RWPE1 (cell line): ENCODE results near the gene ZNF331.

Experiments used
- CTCF ChIA-PET: fragments of 350-600 bp; sonication (Branson Sonifier 250); formaldehyde crosslinking; extraction: SDS; loops from one replicate; lab custom pipeline; 2021; lab: Yijun Ruan, JAX
- POLR2A ChIA-PET: fragments of 400-600 bp; formaldehyde crosslinking; extraction: SDS; loops from one replicate; lab custom pipeline; 2020; ENCODE audit warnings: antibody characterized with exemption; ENCODE audit not compliant: low non-redundant PET; lab: Yijun Ruan, JAX
- DNase-seq: peaks from one replicate; pipeline ENCODE4 v3.0.0; 2012; ENCODE audit warnings: low spot score
- H3K27ac ChIP-seq: fragments of 450-650 bp; 2 replicates; pipeline ENCODE4 v1.5.1; 2017
- TF ChIP-seq, protein P1 (sequence below): fragments of 450-650 bp; conservative IDR thresholded peaks from 2 replicates; pipeline ENCODE4 v1.5.1; 2017; ENCODE audit warnings: low read depth, mild to moderate bottlenecking

ZNF331 gene

GRCh38 chr19:53537121-53537520 is 824 bp upstream of the ZNF331 start:
- ChIA-PET POLR2A (interaction anchor here (0.6 kb wide), 1 partner anchor 1495 kb away, joined by 3 read pairs; no protein-coding TSS in a partner anchor), CTCF (interaction anchor here (0.6 to 1.0 kb wide), 2 partner anchors 76 to 342 kb away, joined by 3 read pairs; no protein-coding TSS in a partner anchor)
- peak overlapping the region; percentile 66 for H3K27ac ChIP-seq
- DNase-seq, result no peak
- TF ChIP-seq, protein P1, sequence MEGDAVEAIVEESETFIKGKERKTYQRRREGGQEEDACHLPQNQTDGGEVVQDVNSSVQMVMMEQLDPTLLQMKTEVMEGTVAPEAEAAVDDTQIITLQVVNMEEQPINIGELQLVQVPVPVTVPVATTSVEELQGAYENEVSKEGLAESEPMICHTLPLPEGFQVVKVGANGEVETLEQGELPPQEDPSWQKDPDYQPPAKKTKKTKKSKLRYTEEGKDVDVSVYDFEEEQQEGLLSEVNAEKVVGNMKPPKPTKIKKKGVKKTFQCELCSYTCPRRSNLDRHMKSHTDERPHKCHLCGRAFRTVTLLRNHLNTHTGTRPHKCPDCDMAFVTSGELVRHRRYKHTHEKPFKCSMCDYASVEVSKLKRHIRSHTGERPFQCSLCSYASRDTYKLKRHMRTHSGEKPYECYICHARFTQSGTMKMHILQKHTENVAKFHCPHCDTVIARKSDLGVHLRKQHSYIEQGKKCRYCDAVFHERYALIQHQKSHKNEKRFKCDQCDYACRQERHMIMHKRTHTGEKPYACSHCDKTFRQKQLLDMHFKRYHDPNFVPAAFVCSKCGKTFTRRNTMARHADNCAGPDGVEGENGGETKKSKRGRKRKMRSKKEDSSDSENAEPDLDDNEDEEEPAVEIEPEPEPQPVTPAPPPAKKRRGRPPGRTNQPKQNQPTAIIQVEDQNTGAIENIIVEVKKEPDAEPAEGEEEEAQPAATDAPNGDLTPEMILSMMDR, result no peak

DNA sequence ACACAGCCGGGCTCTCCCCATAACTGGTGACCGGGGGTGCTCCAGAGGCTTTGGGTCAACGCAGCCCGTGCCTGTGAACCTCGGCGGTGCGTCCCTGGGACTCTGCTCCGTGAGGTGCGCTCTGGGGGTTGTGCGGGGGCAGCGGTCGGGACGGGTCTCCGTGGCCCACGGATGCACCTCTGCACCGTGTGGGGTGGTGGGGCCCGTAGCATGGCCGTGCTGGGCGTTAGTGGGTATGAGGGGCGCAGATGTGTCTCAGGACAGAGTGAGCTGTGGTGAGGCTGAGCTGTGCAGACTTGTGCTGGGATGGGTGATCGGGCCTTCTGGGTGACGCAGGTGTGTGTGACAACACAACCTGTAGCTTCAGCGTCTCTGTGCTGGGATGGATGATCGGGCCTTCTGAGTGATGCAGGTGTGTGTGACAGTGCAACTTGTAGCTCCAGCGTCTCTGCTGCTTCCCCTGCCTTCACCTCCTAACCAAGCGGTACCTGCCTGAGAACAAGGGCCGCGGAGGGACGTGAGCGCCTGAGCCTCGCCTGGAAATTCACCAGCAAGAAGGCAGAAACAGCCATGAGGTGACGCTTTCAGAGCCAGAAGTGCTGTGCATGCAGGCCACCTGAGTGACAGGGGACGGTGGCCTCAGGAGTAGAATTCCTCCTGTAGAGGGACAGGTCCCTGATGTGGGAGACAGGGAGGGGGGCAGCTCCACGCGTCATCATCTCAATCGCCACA is 599 bp downstream of the ZNF331 start:
- DNase-seq, result no peak
- H3K27ac ChIP-seq, result peak overlapping the region; percentile 66
- POLR2A ChIA-PET, result no interaction called here
- CTCF ChIA-PET, result no interaction called here
- TF ChIP-seq, protein P1, result no peak

DNA sequence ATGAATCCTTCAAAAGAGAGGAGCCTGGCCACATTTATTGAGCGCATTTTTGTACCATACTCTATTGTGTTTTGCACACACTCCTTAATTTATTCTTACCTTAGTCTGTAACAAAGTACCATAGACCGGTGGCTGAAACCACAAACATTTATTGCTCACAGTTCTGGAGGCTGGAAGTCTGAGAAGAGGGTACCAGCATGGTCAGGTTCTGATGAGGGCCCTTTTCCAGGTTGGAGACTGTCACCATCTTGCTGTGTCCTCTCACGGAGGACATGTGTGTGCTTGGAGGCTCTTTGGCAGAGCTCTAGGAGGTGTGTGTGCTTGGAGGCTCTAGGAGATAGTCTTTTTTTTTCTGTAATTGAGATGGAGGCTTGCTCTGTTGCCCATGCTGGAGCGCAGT is 2.1 kb downstream of the ZNF331 start:
- POLR2A ChIA-PET, result no interaction called here
- no peak overlapping the region for H3K27ac ChIP-seq
- CTCF ChIA-PET, result no interaction called here
- no peak for DNase-seq
- TF ChIP-seq, protein P1, result no peak

GRCh38 chr19:53541971-53542370 is 4.0 kb downstream of the ZNF331 start:
- TF ChIP-seq, protein P1, result no peak
- ChIA-PET CTCF (no interaction called here), POLR2A (no interaction called here)
- H3K27ac ChIP-seq, result no peak overlapping the region
- DNase-seq, result peak; percentile 15

GRCh38 chr19:53545271-53546065 is 7.5 kb downstream of the ZNF331 start:
- H3K27ac ChIP-seq, result peak overlapping the region; percentile 80
- CTCF ChIA-PET, result no interaction called here
- POLR2A ChIA-PET, result interaction anchor here (0.5 kb wide), 1 partner anchor 183 kb away, joined by 5 read pairs; no protein-coding TSS in a partner anchor
- TF ChIP-seq, protein P1, result no peak
- peak; percentile 67 for DNase-seq

DNA sequence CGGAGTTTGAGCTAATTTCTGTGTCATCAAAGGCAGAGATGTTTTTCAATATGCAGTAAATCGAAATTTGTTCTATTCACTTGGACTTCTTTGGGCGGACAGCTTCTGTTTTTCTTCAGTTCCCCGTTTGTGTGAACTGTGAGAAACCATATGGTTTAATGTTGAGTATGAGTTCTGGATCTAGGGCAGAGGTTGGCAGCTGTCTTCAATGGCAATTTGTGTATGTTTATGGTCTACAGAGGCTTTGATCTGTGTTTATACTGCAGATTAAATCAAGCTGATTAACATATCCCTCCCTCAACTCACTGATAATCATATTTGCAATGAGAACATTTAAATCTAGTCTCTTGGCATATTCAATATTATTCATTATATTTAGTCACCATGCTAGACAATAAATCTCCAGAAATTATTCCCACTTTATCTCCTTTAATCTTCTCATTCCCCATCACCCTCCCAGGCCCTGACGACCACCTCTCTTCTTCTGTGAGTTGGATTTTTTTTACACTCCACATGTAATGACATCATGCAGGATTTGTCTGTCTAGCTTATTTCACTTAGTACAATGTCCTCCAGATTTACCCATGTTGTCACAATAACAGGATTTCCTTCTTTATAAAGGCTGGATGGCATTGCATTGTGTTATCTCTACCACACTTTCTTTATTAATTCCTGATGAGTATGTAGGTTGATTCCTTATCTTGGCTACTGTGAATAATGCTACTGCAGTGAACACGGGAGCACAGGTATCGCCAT is 9.0 kb downstream of the ZNF331 start:
- POLR2A ChIA-PET, result no interaction called here
- no peak overlapping the region for H3K27ac ChIP-seq
- TF ChIP-seq, protein P1, result no peak
- no peak for DNase-seq
- CTCF ChIA-PET, result no interaction called here
